Caco-2 (cell line): ENCODE data around the gene IFNA4. TPM values are rescaled to one million over a fixed set of nuclear protein-coding genes. Genes with fewer than 3 reads are reported as not detected.
"Not testable (repeated sequence)": the region's sequence is repeated elsewhere in the genome, so short reads cannot be mapped to it uniquely, and the experiment has no call there.

Experiments
- BruUV-seq: library from RNA; stranded (reverse); fragments of 400-500 nt; replicated peaks from 2 replicates; lab custom pipeline; 2021; lab: Mats Ljungman, UMichigan
- CTCF ChIA-PET: fragments of 300-600 bp; sonication (Branson Sonifier 250); formaldehyde crosslinking; loops from one replicate; lab custom pipeline; 2022; ENCODE audit warnings: antibody characterized with exemption; lab: Charles Lee
- POLR2A ChIA-PET: fragments of 300-600 bp; sonication (Branson Sonifier 250); formaldehyde crosslinking; loops from one replicate; lab custom pipeline; 2022; ENCODE audit warnings: antibody characterized with exemption; lab: Charles Lee
- DNase-seq, 2 experiments: peaks; one replicate each; pipeline versions ENCODE4 v3.0.0 to v3.0.0-alpha.2; 2020 to 2022
- H3K27me3 ChIP-seq: replicated peaks from 2 replicates; pipeline ENCODE4 v1.6.0; 2011; ENCODE audit warnings: low read length; ENCODE audit not compliant: control insufficient read depth, insufficient read depth
- H3K36me3 ChIP-seq: 2 replicates; pipeline ENCODE4 v1.5.1; 2011; ENCODE audit warnings: low read length; ENCODE audit not compliant: control insufficient read depth, insufficient read depth
- H3K4me1 ChIP-seq: fragments of 250-450 bp; sonication (Bioruptor Pico); 2 replicates; pipeline ENCODE4 v1.5.1; 2020; ENCODE audit warnings: mild to moderate bottlenecking
- H3K4me3 ChIP-seq: 2 replicates; pipeline ENCODE4 v1.5.1; 2011; ENCODE audit warnings: low read depth, mild to moderate bottlenecking, control low read depth, low read length
- H3K9me3 ChIP-seq: fragments of 250-450 bp; sonication (Bioruptor Pico); 2 replicates; pipeline ENCODE4 v1.5.1; 2020; ENCODE audit warnings: mild to moderate bottlenecking, moderate library complexity
- H3K27ac Mint-ChIP-seq: one replicate; pipeline ENCODE4 v1.8.0; 2022; ENCODE audit warnings: mixed read lengths; ENCODE audit not compliant: unreplicated experiment
- H3K27me3 Mint-ChIP-seq: one replicate; pipeline ENCODE4 v1.8.0; 2022; ENCODE audit warnings: mixed read lengths; ENCODE audit not compliant: insufficient read depth, unreplicated experiment
- H3K36me3 Mint-ChIP-seq: one replicate; pipeline ENCODE4 v1.8.0; 2022; ENCODE audit warnings: mild to moderate bottlenecking, mixed read lengths; ENCODE audit not compliant: insufficient read depth, unreplicated experiment
- H3K4me1 Mint-ChIP-seq: one replicate; pipeline ENCODE4 v1.8.0; 2022; ENCODE audit warnings: low read depth, mixed read lengths; ENCODE audit not compliant: unreplicated experiment
- H3K4me3 Mint-ChIP-seq: one replicate; pipeline ENCODE4 v1.8.0; 2022; ENCODE audit warnings: mild to moderate bottlenecking, moderate library complexity, mixed read lengths; ENCODE audit not compliant: unreplicated experiment
- H3K9me3 Mint-ChIP-seq: one replicate; pipeline ENCODE4 v1.8.0; 2022; ENCODE audit warnings: mixed read lengths; ENCODE audit not compliant: unreplicated experiment
- intact Hi-C: fragments of 100-400 bp; cut with micrococcal nuclease; formaldehyde crosslinking; loops from one replicate; pipeline ENCODE4 v1.10.0; 2022; ENCODE audit not compliant: unreplicated experiment
- total RNA-seq: library from RNA; stranded (reverse); gene quantifications from 2 replicates; pipeline ENCODE4 v1.2.3, GENCODE V29; 2022
- TF ChIP-seq, protein P1 (sequence below), 2 experiments: fragments of 200-600 bp in 1 of 2; IDR thresholded peaks; 1 replicate in 1 of 2; 2 replicates in 1 of 2; pipeline versions ENCODE4 v1.5.1 to v1.8.0; 2011 to 2022; ENCODE audit warnings: antibody characterized with exemption in 1 of 2, control low read depth in 1 of 2, inconsistent platforms in 1 of 2, low read depth in 1 of 2, low read length in 1 of 2, mild to moderate bottlenecking in 1 of 2, moderate library complexity in 1 of 2; ENCODE audit not compliant: insufficient read depth in 1 of 2, severe bottlenecking in 1 of 2, unreplicated experiment in 1 of 2

The IFNA4 gene
- total RNA-seq, 1 experiment from 2014 or later = not detected

DNA sequence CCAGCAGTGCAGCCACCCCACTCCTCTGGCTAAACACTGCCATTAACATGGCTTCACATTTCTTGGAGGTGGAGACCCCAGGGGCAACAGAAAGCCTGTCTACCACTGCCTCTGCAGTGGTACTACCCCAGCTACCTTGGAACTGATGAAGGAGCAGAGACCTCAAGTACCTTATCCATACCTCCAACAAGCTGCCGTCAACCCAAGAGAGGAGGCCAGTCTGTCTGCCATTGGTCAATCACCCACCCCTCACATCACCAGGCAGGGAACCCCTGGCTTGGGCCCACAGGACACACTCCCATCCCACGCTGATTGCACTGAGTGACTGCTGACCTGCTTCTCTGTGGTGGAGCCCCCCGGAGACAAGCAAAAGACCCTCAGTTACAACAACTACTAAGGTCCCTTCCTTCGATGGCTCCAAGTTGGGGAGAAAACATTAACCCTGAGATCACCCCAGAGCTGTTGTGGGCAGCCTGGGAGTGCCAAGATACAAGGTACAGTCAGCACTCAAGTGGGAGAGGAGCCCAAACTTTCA lies 46.8 kb upstream of the IFNA4 start:
- no peak overlapping the region for H3K4me3 Mint-ChIP-seq
- Histone ChIP-seq H3K4me3 (no peak overlapping the region), H3K9me3 (no peaks in the 10 kb centered on the region), H3K27me3 (no peaks in the 10 kb centered on the region), H3K4me1 (no peaks in the 10 kb centered on the region), H3K36me3 (no peaks in the 10 kb centered on the region)
- DNase-seq = no peak
- H3K36me3 Mint-ChIP-seq = no peaks in the 10 kb centered on the region
- no TSS peak for BruUV-seq
- H3K27ac Mint-ChIP-seq = no peak overlapping the region
- POLR2A ChIA-PET = no interaction called here
- CTCF ChIA-PET = no interaction called here
- intact Hi-C loops = no loop called here
- H3K27me3 Mint-ChIP-seq = peaks cover 11% of the 10 kb centered on the region
- no peaks in the 10 kb centered on the region for H3K4me1 Mint-ChIP-seq
- TF ChIP-seq, protein P1, sequence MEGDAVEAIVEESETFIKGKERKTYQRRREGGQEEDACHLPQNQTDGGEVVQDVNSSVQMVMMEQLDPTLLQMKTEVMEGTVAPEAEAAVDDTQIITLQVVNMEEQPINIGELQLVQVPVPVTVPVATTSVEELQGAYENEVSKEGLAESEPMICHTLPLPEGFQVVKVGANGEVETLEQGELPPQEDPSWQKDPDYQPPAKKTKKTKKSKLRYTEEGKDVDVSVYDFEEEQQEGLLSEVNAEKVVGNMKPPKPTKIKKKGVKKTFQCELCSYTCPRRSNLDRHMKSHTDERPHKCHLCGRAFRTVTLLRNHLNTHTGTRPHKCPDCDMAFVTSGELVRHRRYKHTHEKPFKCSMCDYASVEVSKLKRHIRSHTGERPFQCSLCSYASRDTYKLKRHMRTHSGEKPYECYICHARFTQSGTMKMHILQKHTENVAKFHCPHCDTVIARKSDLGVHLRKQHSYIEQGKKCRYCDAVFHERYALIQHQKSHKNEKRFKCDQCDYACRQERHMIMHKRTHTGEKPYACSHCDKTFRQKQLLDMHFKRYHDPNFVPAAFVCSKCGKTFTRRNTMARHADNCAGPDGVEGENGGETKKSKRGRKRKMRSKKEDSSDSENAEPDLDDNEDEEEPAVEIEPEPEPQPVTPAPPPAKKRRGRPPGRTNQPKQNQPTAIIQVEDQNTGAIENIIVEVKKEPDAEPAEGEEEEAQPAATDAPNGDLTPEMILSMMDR (IDR thresholded peaks at IDR 0.05; ENCODE audit: insufficient read depth in 1 of 2, low read depth in 1 of 2, low read length in 1 of 2, severe bottlenecking in 1 of 2, unreplicated experiment in 1 of 2) = no peak
- H3K9me3 Mint-ChIP-seq = no peaks in the 10 kb centered on the region

GRCh38 chr9:21233258-21233657 lies 45.9 kb upstream of the IFNA4 start:
- BruUV-seq = no TSS peak
- Mint-ChIP-seq H3K9me3 (no peaks in the 10 kb centered on the region), H3K27me3 (peaks cover 7% of the 10 kb centered on the region), H3K36me3 (no peaks in the 10 kb centered on the region), H3K4me3 (no peak overlapping the region), H3K4me1 (no peaks in the 10 kb centered on the region), H3K27ac (no peak overlapping the region)
- Histone ChIP-seq H3K4me3 (no peak overlapping the region), H3K27me3 (no peaks in the 10 kb centered on the region), H3K4me1 (no peaks in the 10 kb centered on the region), H3K36me3 (no peaks in the 10 kb centered on the region), H3K9me3 (no peaks in the 10 kb centered on the region)
- intact Hi-C loops = no loop called here
- no peak for DNase-seq
- ChIA-PET CTCF (no interaction called here), POLR2A (no interaction called here)
- TF ChIP-seq, protein P1 (IDR thresholded peaks at IDR 0.05; ENCODE audit: insufficient read depth in 1 of 2, low read depth in 1 of 2, low read length in 1 of 2, severe bottlenecking in 1 of 2, unreplicated experiment in 1 of 2) = no peak

DNA sequence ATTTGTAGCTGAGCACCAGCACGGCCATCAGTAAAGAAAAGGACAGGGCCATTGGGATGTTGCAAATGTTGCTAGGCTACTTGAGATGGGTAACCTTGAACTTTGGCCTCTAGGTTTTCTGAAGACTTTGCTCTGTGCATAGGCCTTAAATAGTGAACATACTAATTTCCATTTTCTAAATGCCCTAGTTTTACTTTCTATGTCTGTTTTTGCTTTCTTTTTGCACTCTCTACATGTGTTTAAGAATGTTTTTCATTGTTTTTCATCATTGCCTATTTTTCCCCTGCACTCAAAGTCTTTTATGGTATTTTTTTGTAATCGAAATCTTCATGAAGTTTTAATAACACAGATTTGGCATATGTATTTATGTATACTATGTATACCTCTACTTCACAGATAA lies 40.7 kb upstream of the IFNA4 start, which contains the start of gene IFNA17:
TSS of gene IFNA17 (minus strand) at position 101 of the 400 bp plus-strand sequence. CDS start at position 52, 49 bp downstream.
- H3K4me1 Mint-ChIP-seq = no peaks in the 10 kb centered on the region
- intact Hi-C loops = no loop called here
- Histone ChIP-seq H3K4me3 (no peak within 1 kb of the TSS), H3K36me3 (no peaks in the 10 kb centered on the region), H3K4me1 (no peaks in the 10 kb centered on the region), H3K27me3 (no peaks in the 10 kb centered on the region), H3K9me3 (no peaks in the 10 kb centered on the region)
- DNase-seq = no peak
- TF ChIP-seq, protein P1 (IDR thresholded peaks at IDR 0.05; ENCODE audit: insufficient read depth in 1 of 2, low read depth in 1 of 2, low read length in 1 of 2, severe bottlenecking in 1 of 2, unreplicated experiment in 1 of 2) = no peak
- no peaks in the 10 kb centered on the region for H3K36me3 Mint-ChIP-seq
- H3K27me3 Mint-ChIP-seq = peaks cover 2% of the 10 kb centered on the region
- H3K27ac Mint-ChIP-seq = no peak within 1 kb of the TSS
- H3K9me3 Mint-ChIP-seq = no peaks in the 10 kb centered on the region
- POLR2A ChIA-PET = no interaction called here
- no TSS peak for BruUV-seq
- CTCF ChIA-PET = no interaction called here
- H3K4me3 Mint-ChIP-seq = no peak within 1 kb of the TSS

DNA sequence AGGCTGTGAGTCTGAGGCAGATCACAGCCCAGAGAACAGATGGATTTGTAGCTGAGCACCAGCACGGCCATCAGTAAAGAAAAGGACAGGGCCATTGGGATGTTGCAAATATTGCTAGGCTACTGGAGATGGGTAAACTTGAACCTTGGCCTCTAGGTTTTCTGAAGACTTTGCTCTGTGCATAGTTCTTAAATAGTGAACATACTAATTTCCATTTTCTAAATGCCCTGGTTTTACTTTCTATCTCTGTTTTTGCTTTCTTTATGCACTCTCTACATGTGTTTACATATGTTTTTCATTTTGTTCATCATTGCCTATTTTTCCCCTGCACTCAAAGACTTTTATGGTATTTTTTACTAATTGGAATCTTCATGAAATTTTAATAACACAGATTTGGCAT lies 29.8 kb upstream of the IFNA4 start, which contains the start of gene IFNA16:
TSS of gene IFNA16 (minus strand) at position 101 of the 400 bp plus-strand sequence. CDS start at position 95, 6 bp downstream.
- H3K27me3 Mint-ChIP-seq = peaks cover 16% of the 10 kb centered on the region
- H3K27me3 ChIP-seq, CTCF ChIA-PET, H3K9me3 ChIP-seq, POLR2A ChIA-PET, H3K4me3 Mint-ChIP-seq, DNase-seq, BruUV-seq, H3K36me3 ChIP-seq, H3K4me1 Mint-ChIP-seq, H3K27ac Mint-ChIP-seq, H3K4me1 ChIP-seq, H3K4me3 ChIP-seq, H3K9me3 Mint-ChIP-seq, H3K36me3 Mint-ChIP-seq: not testable (repeated sequence)
- intact Hi-C loops = loop anchor here (10.0 kb wide), 1 partner anchor 238 kb away; no protein-coding TSS in a partner anchor
